HS-5 (cell line): ENCODE results near the gene FGF22.
A peak's percentile ranks its signal among the peaks of the same experiment; 100 is the strongest.
"Not testable (repeated sequence)": the region's sequence is repeated elsewhere in the genome, so short reads cannot be mapped to it uniquely, and the experiment has no call there.

Experiments used
- DNase-seq: peaks from one replicate; pipeline ENCODE4 v3.0.0-alpha.2; 2012; ENCODE audit warnings: low read depth

FGF22 gene

GRCh38 chr19:660793-661426, 21.2 kb downstream of the FGF22 start:
- DNase-seq = no peak

GRCh38 chr19:661427-662196, 21.9 kb downstream of the FGF22 start:
- DNase-seq = no peak

GRCh38 chr19:662207-662961, 22.7 kb downstream of the FGF22 start:
- no peak for DNase-seq

- peak; percentile 37 for DNase-seq
Observed at GRCh38 chr19:662962-663681, 23.4 kb downstream of the FGF22 start, which contains the start of gene RNF126. Gene RNF126 (minus strand): TSS chr19:663214. CDS start chr19:663121, 93 bp downstream.

- DNase-seq = no peak
Observed at GRCh38 chr19:663682-664117, 24.0 kb downstream of the FGF22 start.

GRCh38 chr19:664913-665443, 25.3 kb downstream of the FGF22 start:
- no peak for DNase-seq

- not testable (repeated sequence) for DNase-seq
Observed at GRCh38 chr19:666985-667573, 27.4 kb downstream of the FGF22 start.

- DNase-seq = not testable (repeated sequence)
Observed at GRCh38 chr19:668675-669434, 29.2 kb downstream of the FGF22 start.

GRCh38 chr19:670609-671075, 31.0 kb downstream of the FGF22 start:
- DNase-seq = no peak

- DNase-seq = no peak
Observed at GRCh38 chr19:674282-675151, 34.8 kb downstream of the FGF22 start.

GRCh38 chr19:676007-676338, 36.3 kb downstream of the FGF22 start:
- DNase-seq = no peak

GRCh38 chr19:676339-677105, 36.8 kb downstream of the FGF22 start, which contains the start of gene FSTL3:
Gene FSTL3 (plus strand): TSS chr19:676392. CDS start chr19:676424, 32 bp downstream.
- no peak for DNase-seq

- DNase-seq = no peak
Observed at GRCh38 chr19:677201-677600, 37.5 kb downstream of the FGF22 start.

- DNase-seq = no peak
Observed at GRCh38 chr19:677601-678436, 38.1 kb downstream of the FGF22 start.

- no peak for DNase-seq
Observed at GRCh38 chr19:678791-679388, 39.2 kb downstream of the FGF22 start.

GRCh38 chr19:679418-680286, 40.0 kb downstream of the FGF22 start:
- DNase-seq = no peak
